ENCODE measurements around the gene NT5C2. TPM values are rescaled to one million over a fixed set of nuclear protein-coding genes. Genes with fewer than 3 reads are reported as not detected.

The NT5C2 gene
- total RNA-seq, 2 donors from 2014 or later: 50.4 to 50.6 TPM

GRCh38 chr10:103106539-103106938 is 86.5 kb downstream of the NT5C2 start:
- DNase-seq (ENCODE audit: low spot score): no peak
- intact Hi-C loops (cut with DNase I): no loop called here

GRCh38 chr10:103105462-103105861 is 87.6 kb downstream of the NT5C2 start:
- no peak for DNase-seq (ENCODE audit: low spot score)
- intact Hi-C loops (cut with DNase I): no loop called here

GRCh38 chr10:103104721-103105120 is 88.4 kb downstream of the NT5C2 start:
- intact Hi-C loops (cut with DNase I): no loop called here

GRCh38 chr10:103103989-103104388 is 89.1 kb downstream of the NT5C2 start:
- intact Hi-C loops (cut with DNase I): no loop called here
- no peak for DNase-seq (ENCODE audit: low spot score)

More at GRCh38 chr10:103104721-103105120, 88.4 kb downstream of the NT5C2 start:
- no peak for DNase-seq (ENCODE audit: low spot score)

- DNase-seq (ENCODE audit: low spot score): no peak
- intact Hi-C loops (cut with DNase I): no loop called here
These were observed 90.9 kb downstream of the NT5C2 start for GRCh38 chr10:103102195-103102594.

- no peak for DNase-seq (ENCODE audit: low spot score)
- intact Hi-C loops (cut with DNase I): no loop called here
These were observed 92.5 kb downstream of the NT5C2 start for GRCh38 chr10:103100620-103101019.

GRCh38 chr10:103098240-103098639 is 94.8 kb downstream of the NT5C2 start:
- intact Hi-C loops (cut with DNase I): loop anchor here in 1 of 2 donors (10.0 kb wide), 1 partner anchor 137 kb away; no protein-coding TSS in a partner anchor
- DNase-seq (ENCODE audit: low spot score): no peak

- intact Hi-C loops (cut with DNase I): loop anchor here in 1 of 2 donors (10.0 kb wide), 1 partner anchor 139 kb away; no protein-coding TSS in a partner anchor
- DNase-seq (ENCODE audit: low spot score): no peak
These were observed 96.9 kb downstream of the NT5C2 start for GRCh38 chr10:103096130-103096529.

- no peak for DNase-seq (ENCODE audit: low spot score)
- intact Hi-C loops (cut with DNase I): loop anchor here in 1 of 2 donors (10.0 kb wide), 1 partner anchor 140 kb away; no protein-coding TSS in a partner anchor
These were observed 98.1 kb downstream of the NT5C2 start for GRCh38 chr10:103095005-103095404.

- DNase-seq (ENCODE audit: low spot score): no peak
- intact Hi-C loops (cut with DNase I): loop anchor here in 1 of 2 donors (10.0 kb wide), 1 partner anchor 144 kb away; no protein-coding TSS in a partner anchor
These were observed 102.2 kb downstream of the NT5C2 start for GRCh38 chr10:103090911-103091310.

- no peak for DNase-seq (ENCODE audit: low spot score)
- intact Hi-C loops (cut with DNase I): loop anchor here in 1 of 2 donors (10.0 kb wide), 1 partner anchor 155 kb away; the partner anchor contains the start of gene RPEL1
These were observed 103.6 kb downstream of the NT5C2 start for GRCh38 chr10:103089493-103089892.

GRCh38 chr10:103086799-103087198 is 106.3 kb downstream of the NT5C2 start:
- no peak for DNase-seq (ENCODE audit: low spot score)
- intact Hi-C loops (cut with DNase I): loop anchor here in 1 of 2 donors (10.0 kb wide), 1 partner anchor 158 kb away; the partner anchor contains the start of gene RPEL1

- intact Hi-C loops (cut with DNase I): loop anchor here in 1 of 2 donors (10.0 kb wide), 1 partner anchor 159 kb away; the partner anchor contains the start of gene RPEL1
- no peak for DNase-seq (ENCODE audit: low spot score)
These were observed 106.8 kb downstream of the NT5C2 start for GRCh38 chr10:103086261-103086660.

- DNase-seq (ENCODE audit: low spot score): no peak
- intact Hi-C loops (cut with DNase I): loop anchor here in 1 of 2 donors (10.0 kb wide), 1 partner anchor 161 kb away; the partner anchor contains the start of gene RPEL1
These were observed 109.1 kb downstream of the NT5C2 start for GRCh38 chr10:103083977-103084320.

- no peak for DNase-seq (ENCODE audit: low spot score)
- intact Hi-C loops (cut with DNase I): loop anchor here in 1 of 2 donors (10.0 kb wide), 1 partner anchor 161 kb away; the partner anchor contains the start of gene RPEL1
These were observed 109.7 kb downstream of the NT5C2 start for GRCh38 chr10:103083266-103083976.

- no peak for DNase-seq (ENCODE audit: low spot score)
- intact Hi-C loops (cut with DNase I): loop anchor here in 1 of 2 donors (10.0 kb wide), 1 partner anchor 162 kb away; the partner anchor contains the start of gene RPEL1
These were observed 110.4 kb downstream of the NT5C2 start for GRCh38 chr10:103082683-103083082.

GRCh38 chr10:103080891-103081581 is 112.0 kb downstream of the NT5C2 start:
- intact Hi-C loops (cut with DNase I): loop anchor here in 1 of 2 donors (10.0 kb wide), 1 partner anchor 164 kb away; the partner anchor contains the start of gene RPEL1
- no peak for DNase-seq (ENCODE audit: low spot score)

GRCh38 chr10:103079946-103080345 is 113.1 kb downstream of the NT5C2 start:
- intact Hi-C loops (cut with DNase I): loop anchor here (10.0 kb wide), 2 partner anchors 165 to 235 kb away; partner anchors contain the start of gene RPEL1 (in 1 of the 2)

GRCh38 chr10:103079100-103079499 is 114.0 kb downstream of the NT5C2 start:
- intact Hi-C loops (cut with DNase I): loop anchor here in 1 of 2 donors (10.0 kb wide), 1 partner anchor 234 kb away; no protein-coding TSS in a partner anchor
- no peak for DNase-seq (ENCODE audit: low spot score)

More at GRCh38 chr10:103079946-103080345, 113.1 kb downstream of the NT5C2 start:
- no peak for DNase-seq (ENCODE audit: low spot score)

Data from posterior vena cava (tissue), 2 donors.